ENCODE results near the gene TRIM32.

- TF ChIP-seq CTCF (IDR thresholded peaks at IDR 0.05; ENCODE audit: insufficient read depth, low read depth, low read length) (no peak), EZH2 (IDR thresholded peaks at IDR 0.05; ENCODE audit: insufficient read depth, low read length) (no peak)
These were observed 33.6 kb upstream of the TRIM32 start for GRCh38 chr9:116653348-116654058.

Data from astrocyte (in vitro differentiated cells and primary cell).